Metanephros (tissue), 1 donor: Measurements from ENCODE around the gene NBPF6. TPM values are rescaled to one million over a fixed set of nuclear protein-coding genes. Genes with fewer than 3 reads are reported as not detected.

Source experiments
- total RNA-seq: library from RNA; depleted of rRNA; stranded (reverse); fragments of >200 nt; gene quantifications from one replicate; pipeline ENCODE4 v1.2.3, GENCODE V29; 2014

NBPF6 gene, protein sequence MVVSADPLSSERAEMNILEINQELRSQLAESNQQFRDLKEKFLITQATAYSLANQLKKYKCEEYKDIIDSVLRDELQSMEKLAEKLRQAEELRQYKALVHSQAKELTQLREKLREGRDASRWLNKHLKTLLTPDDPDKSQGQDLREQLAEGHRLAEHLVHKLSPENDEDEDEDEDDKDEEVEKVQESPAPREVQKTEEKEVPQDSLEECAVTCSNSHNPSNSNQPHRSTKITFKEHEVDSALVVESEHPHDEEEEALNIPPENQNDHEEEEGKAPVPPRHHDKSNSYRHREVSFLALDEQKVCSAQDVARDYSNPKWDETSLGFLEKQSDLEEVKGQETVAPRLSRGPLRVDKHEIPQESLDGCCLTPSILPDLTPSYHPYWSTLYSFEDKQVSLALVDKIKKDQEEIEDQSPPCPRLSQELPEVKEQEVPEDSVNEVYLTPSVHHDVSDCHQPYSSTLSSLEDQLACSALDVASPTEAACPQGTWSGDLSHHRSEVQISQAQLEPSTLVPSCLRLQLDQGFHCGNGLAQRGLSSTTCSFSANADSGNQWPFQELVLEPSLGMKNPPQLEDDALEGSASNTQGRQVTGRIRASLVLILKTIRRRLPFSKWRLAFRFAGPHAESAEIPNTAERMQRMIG
- not detected for total RNA-seq

DNA sequence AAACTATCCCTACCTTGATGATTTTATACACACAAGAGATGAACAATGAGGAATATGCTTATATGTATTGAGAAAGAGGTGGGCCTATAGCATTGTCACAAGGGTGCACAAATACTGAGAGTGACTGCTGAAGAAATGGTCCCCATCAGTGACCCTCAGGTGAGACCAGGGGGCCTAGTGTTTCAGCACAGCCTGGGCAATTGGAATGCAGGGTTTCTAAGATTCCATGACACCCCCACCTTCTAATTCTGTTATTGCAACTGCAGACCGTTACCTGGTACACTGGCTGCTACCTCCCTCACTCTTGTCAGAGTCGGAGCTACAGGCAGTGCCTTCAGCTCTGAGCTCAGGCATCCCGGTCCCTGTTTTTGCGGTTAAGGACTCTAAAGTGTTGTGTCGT is at the start of gene NBPF6:
NBPF6 (plus strand) TSS at position 301 of the 400 bp plus-strand sequence. CDS start 259 bp downstream, outside the sequence.

Other genes starting within 250 kb of the NBPF6 start
- gene SLC25A24, start 250.0 kb upstream of the NBPF6 start, total RNA-seq, result 45.6 TPM
- gene NBPF4, start 206.3 kb upstream of the NBPF6 start, total RNA-seq, result not detected
- 23.4 TPM for gene EEIG2, start 109.8 kb downstream of the NBPF6 start, total RNA-seq
- 6.2 TPM for gene HENMT1, start 210.8 kb downstream of the NBPF6 start, total RNA-seq
- 25.5 TPM for gene PRPF38B, start 242.0 kb downstream of the NBPF6 start, total RNA-seq